Mucosa of rectum (tissue), 2 donors: ENCODE results near the gene KCNK16.

Experiments
- H3K27ac ChIP-seq, 2 donors: one replicate each; pipeline ENCODE4 v1.7.0; 2013; ENCODE audit warnings: inconsistent platforms in 2 of 2, low read depth in 2 of 2, low read length in 2 of 2
- H3K27me3 ChIP-seq, 2 donors: one replicate each; pipeline ENCODE4 v1.7.0; 2013; ENCODE audit warnings: low read length in 2 of 2; ENCODE audit not compliant: control insufficient read depth in 2 of 2, insufficient read depth in 2 of 2
- H3K36me3 ChIP-seq, 2 donors: one replicate each; pipeline ENCODE4 v1.7.0; 2013; ENCODE audit warnings: low read length in 2 of 2; ENCODE audit not compliant: control insufficient read depth in 2 of 2, insufficient read depth in 2 of 2
- H3K4me1 ChIP-seq, 2 donors: one replicate each; pipeline ENCODE4 v1.7.0; 2013; ENCODE audit warnings: low read length in 2 of 2, mild to moderate bottlenecking in 1 of 2; ENCODE audit not compliant: control insufficient read depth in 2 of 2, insufficient read depth in 2 of 2
- H3K4me3 ChIP-seq, 2 donors: one replicate each; pipeline ENCODE4 v1.7.0; 2013; ENCODE audit warnings: low read length in 2 of 2
- H3K9ac ChIP-seq, 2 donors: one replicate each; pipeline ENCODE4 v1.7.0; 2013; ENCODE audit warnings: low read length in 2 of 2, low read depth in 1 of 2, mild to moderate bottlenecking in 1 of 2
- H3K9me3 ChIP-seq, 2 donors: one replicate each; pipeline ENCODE4 v1.7.0; 2013; ENCODE audit warnings: low read length in 2 of 2; ENCODE audit not compliant: control insufficient read depth in 2 of 2
- donor health status: healthy.
- donor health status: Normal muscosa, but diverticular disease.

The KCNK16 gene

DNA sequence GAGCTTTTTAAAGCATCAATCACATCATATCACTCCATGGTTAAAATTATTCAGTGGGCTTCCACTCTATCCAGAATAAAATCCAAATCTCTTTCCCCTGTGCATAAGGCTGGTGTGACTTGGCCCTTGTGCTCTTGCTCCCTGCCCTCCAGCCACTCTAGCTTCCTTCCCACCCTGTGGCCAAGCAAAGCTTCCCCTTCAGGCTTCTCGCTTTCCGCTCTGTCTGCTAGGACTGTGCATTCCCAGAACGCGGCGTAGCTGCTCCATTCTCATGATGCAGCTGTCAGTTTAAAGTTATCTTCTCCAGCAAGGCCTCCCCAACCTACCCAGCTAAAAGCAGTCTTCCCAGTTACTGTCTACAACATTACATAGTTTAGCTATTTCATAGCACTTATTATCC lies 19.4 kb upstream of the KCNK16 start:
- Histone ChIP-seq H3K27me3 (no peaks in the 10 kb centered on the region), H3K4me1 (peaks cover 0 to 10% of the 10 kb centered on the region in 2 donors), H3K4me3 (no peak overlapping the region), H3K9me3 (no peaks in the 10 kb centered on the region), H3K27ac (peak overlapping the region in 1 of 2 donors; percentile 4), H3K9ac (no peak overlapping the region), H3K36me3 (no peaks in the 10 kb centered on the region)

DNA sequence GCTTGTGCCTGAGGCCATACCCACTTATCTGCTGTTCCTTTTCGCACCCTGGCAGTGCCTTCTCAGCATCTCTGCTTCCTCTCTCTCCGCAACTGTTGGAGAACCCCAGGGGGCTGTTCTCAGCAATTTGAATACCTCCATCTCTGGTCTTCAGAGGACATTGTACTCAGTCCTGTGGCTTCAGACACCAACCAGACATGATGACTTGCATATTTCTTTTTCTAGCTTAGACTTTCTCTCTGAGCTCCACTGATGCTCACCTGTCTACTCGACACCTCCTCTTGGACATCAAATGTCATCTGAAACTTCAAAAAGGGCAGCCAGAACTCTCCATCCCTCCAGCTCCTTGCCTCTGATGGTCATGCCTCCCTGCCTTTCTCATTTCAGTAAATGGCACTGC lies 18.9 kb upstream of the KCNK16 start:
- no peak overlapping the region for H3K9ac ChIP-seq
- peaks cover 0 to 10% of the 10 kb centered on the region in 2 donors for H3K4me1 ChIP-seq
- no peak overlapping the region for H3K4me3 ChIP-seq
- H3K9me3 ChIP-seq = no peaks in the 10 kb centered on the region
- no peaks in the 10 kb centered on the region for H3K27me3 ChIP-seq
- no peak overlapping the region for H3K27ac ChIP-seq
- H3K36me3 ChIP-seq = no peaks in the 10 kb centered on the region

DNA sequence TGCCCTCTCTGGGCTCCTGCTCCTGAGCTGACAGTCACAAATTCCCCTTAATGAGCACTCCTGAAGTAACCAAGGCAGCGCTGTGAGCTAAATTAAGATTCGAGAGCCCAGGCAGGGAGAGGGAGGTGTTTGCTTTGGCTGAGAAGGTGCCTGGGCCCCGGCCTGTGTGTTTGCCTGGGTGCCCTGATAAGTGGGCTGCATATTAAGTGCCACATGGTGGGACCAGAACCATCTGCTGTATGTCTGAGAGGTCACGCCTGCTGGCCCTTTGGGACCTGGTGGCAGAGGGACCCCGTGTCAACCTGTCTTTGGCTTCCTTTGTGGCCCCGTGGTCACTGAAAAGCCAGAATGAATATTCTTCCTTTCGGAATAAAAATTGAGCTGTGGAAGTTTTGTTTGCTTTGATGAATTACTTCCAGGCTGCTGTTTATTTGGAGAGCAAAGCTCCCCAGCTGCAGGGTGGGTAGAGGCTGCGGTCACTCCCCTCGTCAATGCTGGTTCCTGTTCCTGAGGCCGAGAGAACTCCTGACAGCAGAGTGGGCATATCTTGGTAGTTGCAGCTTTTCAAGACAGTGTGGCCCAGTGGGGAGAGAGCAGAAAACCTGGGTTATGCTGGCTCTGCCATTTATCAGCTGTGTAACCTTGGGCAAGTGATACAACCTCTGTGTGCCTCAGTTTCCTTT lies 17.5 kb upstream of the KCNK16 start:
- H3K27ac ChIP-seq = peak overlapping the region in 1 of 2 donors; percentile 16

DNA sequence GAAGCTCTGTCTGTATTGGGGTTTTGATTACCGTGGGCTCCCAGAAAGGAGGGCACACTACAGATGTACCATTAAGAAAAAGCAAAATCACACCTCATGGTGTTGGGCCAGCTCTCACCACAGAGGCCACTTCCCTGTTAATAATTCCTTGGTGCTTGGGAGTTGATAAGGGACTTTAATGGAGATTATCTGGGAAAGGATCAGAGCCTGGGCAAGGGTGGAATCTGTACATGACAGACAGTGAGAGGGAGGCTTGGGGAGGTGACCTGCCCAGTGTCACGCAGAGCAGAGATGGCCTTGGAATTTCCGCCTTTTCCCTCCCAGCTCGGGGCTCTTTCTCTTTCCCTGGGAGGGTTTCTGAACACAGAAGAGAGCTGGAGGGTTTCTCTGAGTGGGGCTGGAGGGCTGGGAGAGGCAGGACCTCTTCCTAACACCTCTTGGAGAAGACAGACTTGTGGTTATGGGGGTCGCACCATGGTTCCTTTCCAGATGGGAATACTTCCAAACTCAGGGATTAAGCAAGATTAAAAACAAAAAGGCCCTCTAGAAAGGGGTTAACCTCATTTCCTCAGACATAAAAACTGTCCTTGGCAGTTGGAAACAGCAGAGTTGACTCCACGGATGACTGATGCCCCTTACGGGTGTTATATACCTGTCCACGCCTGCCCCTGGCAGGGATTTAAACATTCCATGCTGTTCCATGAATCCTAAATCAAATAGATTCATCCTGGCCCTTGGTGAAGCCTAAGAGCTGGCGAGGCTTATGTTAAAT lies 16.8 kb upstream of the KCNK16 start:
- H3K9me3 ChIP-seq = no peaks in the 10 kb centered on the region
- no peaks in the 10 kb centered on the region for H3K36me3 ChIP-seq
- H3K27ac ChIP-seq = peak overlapping the region in 1 of 2 donors; percentile 16
- no peak overlapping the region for H3K4me3 ChIP-seq
- H3K9ac ChIP-seq = no peak overlapping the region
- H3K4me1 ChIP-seq = peaks cover 0 to 13% of the 10 kb centered on the region in 2 donors
- no peaks in the 10 kb centered on the region for H3K27me3 ChIP-seq

More for the DNA sequence above, 17.5 kb upstream of the KCNK16 start:
- Histone ChIP-seq H3K27me3 (no peaks in the 10 kb centered on the region), H3K9me3 (no peaks in the 10 kb centered on the region), H3K4me3 (no peak overlapping the region), H3K4me1 (peaks cover 0 to 13% of the 10 kb centered on the region in 2 donors), H3K36me3 (no peaks in the 10 kb centered on the region), H3K9ac (no peak overlapping the region)

DNA sequence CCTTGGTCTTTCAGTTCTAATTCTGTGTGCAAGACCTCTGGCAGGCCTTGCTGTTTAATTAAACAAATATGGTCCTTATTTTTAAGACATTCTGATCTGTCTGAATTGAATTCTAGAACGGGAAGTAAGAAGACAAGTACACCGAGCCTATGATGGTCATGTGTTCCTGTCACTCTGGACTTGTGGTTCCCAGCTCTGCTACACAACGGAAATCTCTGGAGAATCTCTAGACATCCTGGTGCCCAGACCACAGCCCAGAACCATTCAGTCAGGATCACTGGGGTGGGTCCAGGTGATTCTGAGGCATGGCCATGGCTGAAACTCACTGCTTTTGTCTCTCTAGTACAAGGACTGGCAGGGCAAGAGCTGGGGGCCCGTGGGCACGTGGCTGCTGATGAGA lies 15.9 kb upstream of the KCNK16 start:
- no peak overlapping the region for H3K27ac ChIP-seq
- H3K4me3 ChIP-seq = no peak overlapping the region
- peaks cover 0 to 13% of the 10 kb centered on the region in 2 donors for H3K4me1 ChIP-seq
- no peaks in the 10 kb centered on the region for H3K36me3 ChIP-seq
- H3K27me3 ChIP-seq = no peaks in the 10 kb centered on the region
- no peak overlapping the region for H3K9ac ChIP-seq
- H3K9me3 ChIP-seq = no peaks in the 10 kb centered on the region

DNA sequence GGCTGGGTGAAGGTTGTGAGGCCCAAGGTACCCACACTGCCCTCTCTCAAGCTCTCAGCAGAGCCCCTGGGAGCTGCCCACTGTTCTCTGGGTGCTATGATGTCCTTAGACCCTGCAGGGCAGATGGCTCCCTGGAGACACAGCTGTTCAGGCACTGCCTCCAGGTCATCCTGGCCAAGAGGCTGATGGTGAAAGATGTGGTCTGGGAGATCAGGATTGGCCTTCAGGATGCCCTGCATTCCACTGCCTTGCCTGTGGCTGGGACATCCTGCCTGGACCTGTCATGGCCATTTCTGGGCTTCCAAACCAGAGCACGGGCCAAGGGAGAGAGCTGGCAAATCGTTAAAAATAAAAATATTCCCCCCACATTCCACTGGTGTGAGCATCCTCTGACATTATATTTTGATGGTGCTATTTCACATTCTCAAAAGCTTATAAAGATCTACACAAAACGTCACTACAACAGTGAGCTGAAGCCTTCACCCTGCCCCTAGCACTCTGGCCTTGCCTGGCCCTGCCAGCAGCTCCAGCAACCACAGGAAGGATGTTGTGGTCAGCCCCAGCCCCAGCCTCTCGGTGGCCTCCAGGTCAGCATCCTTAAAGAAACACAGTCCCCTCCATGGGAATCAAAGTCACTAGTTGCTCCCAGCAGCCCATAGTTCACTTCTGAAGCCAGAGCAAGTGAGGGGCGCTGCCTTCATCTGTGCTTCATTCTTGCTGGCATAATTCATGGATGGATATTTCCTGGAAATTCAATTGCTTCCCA lies 13.5 kb upstream of the KCNK16 start:
- Histone ChIP-seq H3K36me3 (no peaks in the 10 kb centered on the region), H3K9me3 (no peaks in the 10 kb centered on the region), H3K27me3 (no peaks in the 10 kb centered on the region), H3K4me3 (no peak overlapping the region), H3K4me1 (peaks cover 0 to 8% of the 10 kb centered on the region in 2 donors), H3K9ac (no peak overlapping the region), H3K27ac (no peak overlapping the region)

DNA sequence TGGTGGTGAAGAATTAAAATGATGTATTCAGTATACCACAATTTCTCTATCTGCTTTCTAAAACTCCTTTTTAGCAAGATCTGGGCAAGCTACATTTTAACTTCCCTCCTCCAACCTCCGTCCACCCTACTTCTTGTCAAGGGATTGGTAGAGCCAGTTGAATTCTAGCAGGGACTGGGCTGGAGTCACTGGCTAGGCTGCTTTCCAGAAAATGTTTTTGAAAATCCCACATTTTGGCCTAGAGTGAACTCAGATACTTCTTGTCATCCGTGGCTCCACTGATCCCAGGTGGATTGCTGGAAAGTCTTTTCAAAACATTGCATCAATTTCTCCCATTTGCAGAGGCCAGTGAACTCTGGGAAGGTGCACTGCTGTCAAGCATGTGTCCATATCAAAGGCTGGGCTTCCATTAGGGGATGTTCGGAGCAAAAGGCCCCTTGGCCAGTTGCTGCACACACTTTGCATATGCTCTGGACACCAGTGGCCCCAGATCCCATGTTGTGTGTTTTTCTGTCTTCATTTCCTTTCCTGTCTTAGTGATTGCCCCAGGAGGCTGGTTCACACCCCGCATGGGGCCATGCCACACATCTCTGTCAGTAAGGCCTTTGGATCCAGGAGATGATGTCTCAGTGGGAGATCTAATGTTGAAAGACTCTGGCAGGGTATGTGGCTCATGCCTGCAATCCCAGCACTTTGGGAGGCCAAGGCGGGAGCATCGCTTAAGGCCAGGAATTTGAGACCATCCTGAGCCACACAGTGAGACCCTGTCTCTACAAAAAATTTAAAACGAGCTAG lies 11.3 kb upstream of the KCNK16 start:
- H3K9me3 ChIP-seq = no peaks in the 10 kb centered on the region
- H3K4me1 ChIP-seq = peaks cover 0 to 3% of the 10 kb centered on the region in 2 donors

DNA sequence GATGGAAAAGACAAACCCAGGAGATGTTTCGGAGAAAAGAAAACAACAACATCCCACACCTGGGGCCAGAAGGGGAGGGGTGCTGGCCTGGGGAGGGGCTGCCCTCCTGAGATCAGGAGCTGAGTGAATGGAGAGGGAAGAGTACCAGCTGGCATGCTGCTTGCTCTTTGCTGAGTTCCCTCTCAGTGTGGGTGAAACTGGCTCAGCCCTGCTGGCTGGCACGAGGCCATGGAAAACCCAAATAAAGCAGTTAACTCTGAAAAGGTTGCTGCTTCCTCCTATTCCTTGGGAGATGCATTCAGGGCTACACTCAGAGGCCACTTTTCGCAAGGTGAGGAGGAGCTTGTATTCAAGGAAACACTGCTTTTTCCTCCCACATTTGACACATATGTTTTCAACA lies 8.0 kb upstream of the KCNK16 start:
- Histone ChIP-seq H3K27me3 (peaks cover 4 to 5% of the 10 kb centered on the region in 2 donors), H3K4me1 (no peaks in the 10 kb centered on the region), H3K9me3 (no peaks in the 10 kb centered on the region), H3K9ac (no peak overlapping the region), H3K36me3 (no peaks in the 10 kb centered on the region), H3K4me3 (no peak overlapping the region), H3K27ac (no peak overlapping the region)

More for the DNA sequence above, 11.3 kb upstream of the KCNK16 start:
- H3K27me3 ChIP-seq = no peaks in the 10 kb centered on the region
- no peak overlapping the region for H3K27ac ChIP-seq
- no peak overlapping the region for H3K9ac ChIP-seq
- no peaks in the 10 kb centered on the region for H3K36me3 ChIP-seq
- no peak overlapping the region for H3K4me3 ChIP-seq

DNA sequence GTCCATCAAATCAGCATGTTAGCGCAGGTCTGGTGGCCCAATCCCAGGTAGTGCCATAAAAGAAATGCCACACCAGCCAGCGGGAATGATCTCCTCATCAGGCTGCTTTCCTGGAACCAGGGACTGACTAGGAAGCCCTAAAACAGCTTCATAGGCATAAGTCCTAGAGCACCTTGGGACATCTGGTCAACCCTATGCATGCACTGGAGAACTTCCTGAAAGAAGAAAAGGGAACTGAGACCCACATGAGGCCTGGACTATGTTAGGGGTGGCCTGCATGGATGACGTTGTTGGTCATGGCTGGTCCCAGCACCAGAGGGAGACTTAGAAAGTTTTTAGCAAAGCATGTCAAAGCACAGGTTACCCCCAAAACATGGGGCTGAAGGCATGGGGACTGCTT lies 7.6 kb upstream of the KCNK16 start:
- Histone ChIP-seq H3K9ac (no peak overlapping the region), H3K4me3 (no peak overlapping the region), H3K27me3 (peaks cover 4 to 5% of the 10 kb centered on the region in 2 donors), H3K36me3 (no peaks in the 10 kb centered on the region), H3K4me1 (no peaks in the 10 kb centered on the region), H3K27ac (no peak overlapping the region), H3K9me3 (no peaks in the 10 kb centered on the region)
